SK-N-SH (cell line): Measurements from ENCODE around the gene MAPK12. TPM values are rescaled to one million over a fixed set of nuclear protein-coding genes. Genes with fewer than 3 reads are reported as not detected.

Source experiments
- CTCF ChIA-PET: fragments of 300-600, 350-600 bp; formaldehyde crosslinking; extraction: SDS; loops from one replicate; lab custom pipeline; 2021; lab: Yijun Ruan, JAX
- POLR2A ChIA-PET: fragments of 350-600 bp; sonication (Branson Sonifier 250); formaldehyde crosslinking; extraction: SDS; loops from one replicate; lab custom pipeline; 2020; ENCODE audit warnings: antibody characterized with exemption, inconsistent platforms; lab: Yijun Ruan, JAX
- DNase-seq: peaks from one replicate; pipeline ENCODE4 v3.0.0; 2012
- H2AFZ ChIP-seq: fragments of 200-600 bp; sonication (generic); 2 replicates; pipeline ENCODE4 v1.8.1; 2016; ENCODE audit warnings: antibody characterized with exemption, mild to moderate bottlenecking, low read depth
- H3F3A ChIP-seq: fragments of 200-600 bp; sonication (generic); replicated peaks from 2 replicates; pipeline ENCODE3; 2016; ENCODE audit warnings: antibody characterized with exemption, mild to moderate bottlenecking; ENCODE audit not compliant: insufficient read depth
- H3K27ac ChIP-seq, 2 experiments: fragments of 200-500 bp in 1 of 2; fragments of 200-600 bp in 1 of 2; sonication (Bioruptor generic) in 1 of 2; sonication (generic), shearing (Covaris generic) in 1 of 2; 2 replicates each; pipeline versions ENCODE4 v1.5.1 to v1.6.1; 2014 to 2016; ENCODE audit warnings: low read depth in 2 of 2, inconsistent platforms in 1 of 2, low read length in 1 of 2, mild to moderate bottlenecking in 1 of 2, mixed read lengths in 1 of 2
- H3K27me3 ChIP-seq: fragments of 200-600 bp; sonication (generic), shearing (Covaris generic); 2 replicates; pipeline ENCODE4 v1.6.1; 2016; ENCODE audit warnings: mixed run types; ENCODE audit not compliant: insufficient read depth
- H3K36me3 ChIP-seq, 2 experiments: fragments of 200-500 bp in 1 of 2; fragments of 200-600 bp in 1 of 2; sonication (Bioruptor generic) in 1 of 2; sonication (generic) in 1 of 2; replicated peaks in 1 of 2; 2 replicates each; pipeline versions ENCODE3 to v1.5.1; 2014 to 2016; ENCODE audit warnings: low read length in 1 of 2, mild to moderate bottlenecking in 1 of 2; ENCODE audit not compliant: insufficient read depth in 2 of 2, control insufficient read depth in 1 of 2
- H3K4me1 ChIP-seq, 2 experiments: fragments of 200-500 bp in 1 of 2; fragments of 200-600 bp in 1 of 2; sonication (Bioruptor generic) in 1 of 2; sonication (generic), shearing (Covaris generic) in 1 of 2; 2 replicates each; pipeline versions ENCODE4 v1.5.1 to v1.6.1; 2014 to 2016; ENCODE audit warnings: low read depth in 1 of 2, low read length in 1 of 2, mixed run types in 1 of 2; ENCODE audit not compliant: insufficient read depth in 2 of 2, control insufficient read depth in 1 of 2
- H3K4me2 ChIP-seq: fragments of 200-600 bp; sonication (generic), shearing (Covaris generic); 2 replicates; pipeline ENCODE4 v1.6.1; 2017; ENCODE audit warnings: mixed run types
- H3K4me3 ChIP-seq, 2 experiments: fragments of 200-500 bp in 1 of 2; fragments of 200-600 bp in 1 of 2; sonication (Bioruptor generic) in 1 of 2; sonication (generic), shearing (Covaris generic) in 1 of 2; 2 replicates each; pipeline versions ENCODE4 v1.5.1 to v1.8.1; 2014 to 2016; ENCODE audit warnings: low read depth in 2 of 2, inconsistent platforms in 1 of 2, low read length in 1 of 2, mild to moderate bottlenecking in 1 of 2, mixed read lengths in 1 of 2, moderate library complexity in 1 of 2
- H3K79me2 ChIP-seq: fragments of 200-600 bp; sonication (generic); 2 replicates; pipeline ENCODE4 v1.8.1; 2017; ENCODE audit warnings: mild to moderate bottlenecking; ENCODE audit not compliant: insufficient read depth
- H3K9ac ChIP-seq: fragments of 200-600 bp; sonication (generic); 2 replicates; pipeline ENCODE4 v1.6.1; 2017; ENCODE audit warnings: mixed run types
- H3K9me2 ChIP-seq: fragments of 200-600 bp; sonication (generic); 2 replicates; pipeline ENCODE4 v1.6.1; 2017; ENCODE audit warnings: mixed run types
- H3K9me3 ChIP-seq: fragments of 200-600 bp; sonication (generic); 2 replicates; pipeline ENCODE4 v1.6.1; 2017; ENCODE audit warnings: mixed run types, mild to moderate bottlenecking, moderate library complexity
- H4K20me1 ChIP-seq: fragments of 200-600 bp; sonication (generic); 2 replicates; pipeline ENCODE4 v1.6.1; 2017; ENCODE audit warnings: mild to moderate bottlenecking, mixed run types; ENCODE audit not compliant: insufficient read depth
- EP300 ChIP-seq, 2 experiments: IDR thresholded peaks; 2 replicates each; pipeline versions ENCODE4 v1.4.0 to v1.6.1; 2012; ENCODE audit warnings: borderline replicate concordance in 1 of 2, low read depth in 1 of 2, low read length in 1 of 2
- GABPA ChIP-seq: IDR thresholded peaks from 2 replicates; pipeline ENCODE4 v1.4.0; 2012; ENCODE audit warnings: low read depth, mild to moderate bottlenecking
- IRF3 ChIP-seq: fragments of 150-350 bp; IDR thresholded peaks from 2 replicates; pipeline ENCODE4 v1.6.1; 2016; ENCODE audit warnings: mild to moderate bottlenecking, low read depth, low read length
- YY1 ChIP-seq: IDR thresholded peaks from 2 replicates; pipeline ENCODE4 v1.4.0; 2012; ENCODE audit warnings: low read depth, mild to moderate bottlenecking
- WGBS: methylation state at CpG from one replicate; pipeline ENCODE4 v1.1.6; 2017; ENCODE audit warnings: low lambda C conversion rate; 5-methylcytosine and 5-hydroxymethylcytosine counted together
- polyA plus RNA-seq, 3 experiments: library from polyadenylated mRNA; depleted of rRNA; stranded (reverse); fragments of >200 nt; gene quantifications; 2 replicates each; pipeline ENCODE4 v1.2.3, GENCODE V29; 2012
- TF ChIP-seq, protein P1 (sequence below): IDR thresholded peaks from 2 replicates; pipeline ENCODE4 v1.4.0; 2012; ENCODE audit warnings: low read depth
- TF ChIP-seq, protein P2 (sequence below): IDR thresholded peaks from 2 replicates; pipeline ENCODE4 v1.6.1; 2012; ENCODE audit warnings: mild to moderate bottlenecking, low read depth, low read length, moderate library complexity

MAPK12 gene
- polyA plus RNA-seq, 1 of the 3 experiments (the other 2 are of a cell fraction) = 118 TPM

DNA sequence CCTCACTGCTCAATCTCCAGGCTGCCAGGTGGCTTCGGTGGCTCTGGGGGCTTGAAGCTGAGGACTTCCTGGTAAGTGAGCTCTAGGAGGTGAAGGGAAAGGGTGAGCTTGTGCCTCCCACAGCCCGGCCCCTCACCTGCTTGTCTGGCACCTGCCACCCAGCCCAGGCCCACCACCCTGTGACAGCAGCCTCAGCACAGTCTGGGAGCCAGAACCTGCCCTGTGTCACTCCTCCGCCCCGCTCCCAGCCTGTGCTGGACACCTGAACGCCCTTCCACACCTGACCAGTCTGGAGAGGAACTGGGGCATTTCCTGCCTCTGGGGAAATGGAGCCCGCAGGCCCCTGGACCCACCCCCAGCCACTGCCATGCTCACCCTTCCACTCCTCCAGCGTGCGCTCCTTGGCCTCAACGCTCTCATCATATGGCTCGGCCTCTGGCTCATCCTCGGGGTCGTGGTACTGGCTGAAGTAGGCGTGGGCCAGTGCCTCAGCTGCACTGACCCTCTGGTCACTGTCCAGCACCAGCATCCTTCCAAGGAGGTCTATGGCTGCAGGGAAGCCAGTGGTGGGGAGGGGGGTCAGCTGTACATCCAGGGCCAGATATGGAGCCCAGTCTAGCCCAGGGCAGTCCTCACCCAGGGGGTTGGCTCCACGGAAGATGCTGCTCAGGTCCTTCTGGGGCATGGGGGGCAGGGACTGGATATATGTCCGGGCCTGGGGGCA lies 3.6 kb upstream of the MAPK12 start:
- Histone ChIP-seq H4K20me1 (no peaks in the 10 kb centered on the region), H3K9me2 (no peaks in the 10 kb centered on the region), H3K9ac (no peak overlapping the region), H3F3A (peaks cover 7% of the 10 kb centered on the region), H3K4me1 (peaks cover 14 to 33% of the 10 kb centered on the region in 2 experiments; a peak in 2 of 4 replicates), H3K9me3 (no peaks in the 10 kb centered on the region), H3K36me3 (peaks cover 0 to 9% of the 10 kb centered on the region in 2 experiments), H3K4me3 (no peak overlapping the region), H3K27ac (no peak overlapping the region), H3K4me2 (no peak overlapping the region), H2AFZ (no peak overlapping the region), H3K27me3 (no peaks in the 10 kb centered on the region), H3K79me2 (peaks cover 7% of the 10 kb centered on the region)
- TF ChIP-seq, protein P1, sequence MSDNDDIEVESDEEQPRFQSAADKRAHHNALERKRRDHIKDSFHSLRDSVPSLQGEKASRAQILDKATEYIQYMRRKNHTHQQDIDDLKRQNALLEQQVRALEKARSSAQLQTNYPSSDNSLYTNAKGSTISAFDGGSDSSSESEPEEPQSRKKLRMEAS = no peak
- no peak for TF ChIP-seq IRF3
- no peak for TF ChIP-seq YY1
- 84% methylated on average over 7 of the region's 15 CpGs for WGBS
- CTCF ChIA-PET = interaction anchor here (0.6 to 11.4 kb wide), 4 partner anchors 10 to 54 kb away, joined by 5 to 72 read pairs (median 20); partner anchors contain the start of gene HDAC10
- DNase-seq = no peak
- POLR2A ChIA-PET = no interaction called here

GRCh38 chr22:50264104-50264745 lies 2.7 kb upstream of the MAPK12 start:
- peaks cover 14 to 32% of the 10 kb centered on the region in 2 experiments; a peak in 2 of 4 replicates for H3K4me1 ChIP-seq
- no peak overlapping the region for H3K4me3 ChIP-seq
- TF ChIP-seq, protein P2, sequence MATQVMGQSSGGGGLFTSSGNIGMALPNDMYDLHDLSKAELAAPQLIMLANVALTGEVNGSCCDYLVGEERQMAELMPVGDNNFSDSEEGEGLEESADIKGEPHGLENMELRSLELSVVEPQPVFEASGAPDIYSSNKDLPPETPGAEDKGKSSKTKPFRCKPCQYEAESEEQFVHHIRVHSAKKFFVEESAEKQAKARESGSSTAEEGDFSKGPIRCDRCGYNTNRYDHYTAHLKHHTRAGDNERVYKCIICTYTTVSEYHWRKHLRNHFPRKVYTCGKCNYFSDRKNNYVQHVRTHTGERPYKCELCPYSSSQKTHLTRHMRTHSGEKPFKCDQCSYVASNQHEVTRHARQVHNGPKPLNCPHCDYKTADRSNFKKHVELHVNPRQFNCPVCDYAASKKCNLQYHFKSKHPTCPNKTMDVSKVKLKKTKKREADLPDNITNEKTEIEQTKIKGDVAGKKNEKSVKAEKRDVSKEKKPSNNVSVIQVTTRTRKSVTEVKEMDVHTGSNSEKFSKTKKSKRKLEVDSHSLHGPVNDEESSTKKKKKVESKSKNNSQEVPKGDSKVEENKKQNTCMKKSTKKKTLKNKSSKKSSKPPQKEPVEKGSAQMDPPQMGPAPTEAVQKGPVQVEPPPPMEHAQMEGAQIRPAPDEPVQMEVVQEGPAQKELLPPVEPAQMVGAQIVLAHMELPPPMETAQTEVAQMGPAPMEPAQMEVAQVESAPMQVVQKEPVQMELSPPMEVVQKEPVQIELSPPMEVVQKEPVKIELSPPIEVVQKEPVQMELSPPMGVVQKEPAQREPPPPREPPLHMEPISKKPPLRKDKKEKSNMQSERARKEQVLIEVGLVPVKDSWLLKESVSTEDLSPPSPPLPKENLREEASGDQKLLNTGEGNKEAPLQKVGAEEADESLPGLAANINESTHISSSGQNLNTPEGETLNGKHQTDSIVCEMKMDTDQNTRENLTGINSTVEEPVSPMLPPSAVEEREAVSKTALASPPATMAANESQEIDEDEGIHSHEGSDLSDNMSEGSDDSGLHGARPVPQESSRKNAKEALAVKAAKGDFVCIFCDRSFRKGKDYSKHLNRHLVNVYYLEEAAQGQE = no peak
- TF ChIP-seq GABPA (no peak), EP300 (IDR thresholded peaks at IDR 0.05; ENCODE audit: borderline replicate concordance in 1 of 2, low read depth in 1 of 2, low read length in 1 of 2) (no peak)
- ChIA-PET POLR2A (no interaction called here), CTCF (interaction anchor here (1.1 to 11.4 kb wide), 4 partner anchors 8 to 24 kb away, joined by 5 to 72 read pairs (median 24); partner anchors contain the start of gene HDAC10)
- H3K27ac ChIP-seq = no peak overlapping the region
- no peak for DNase-seq
- peaks cover 14% of the 10 kb centered on the region for H3K79me2 ChIP-seq
- no peak overlapping the region for H3K9ac ChIP-seq
- H2AFZ ChIP-seq = no peak overlapping the region
- no peak overlapping the region for H3K4me2 ChIP-seq
- peaks cover 6% of the 10 kb centered on the region for H3F3A ChIP-seq
- H3K9me3 ChIP-seq = no peaks in the 10 kb centered on the region
- H3K27me3 ChIP-seq = no peaks in the 10 kb centered on the region
- H3K36me3 ChIP-seq = peaks cover 0 to 9% of the 10 kb centered on the region in 2 experiments
- no peaks in the 10 kb centered on the region for H3K9me2 ChIP-seq
- H4K20me1 ChIP-seq = no peaks in the 10 kb centered on the region
- WGBS = 87% methylated on average over 6 of the region's 15 CpGs
